Fibroblast of the aortic adventitia (primary cell): ENCODE data around the gene PID1. TPM values are rescaled to one million over a fixed set of nuclear protein-coding genes. Genes with fewer than 3 reads are reported as not detected.

ENCODE experiments used
- small RNA-seq: library from RNA; depleted of rRNA; stranded (forward); fragments of <200 nt; gene quantifications from one replicate; pipeline ENCODE3, GENCODE V24; 2012
- total RNA-seq: library from RNA; depleted of rRNA; stranded (reverse); fragments of >200 nt; gene quantifications from 2 replicates; pipeline ENCODE4 v1.2.3, GENCODE V29; 2012; ENCODE audit warnings: low replicate concordance

Gene PID1
- total RNA-seq, 1 donor, result 13.0 TPM

Small RNAs within 50 kb of the gene (small RNA-seq; reads per million reads assigned to genes)
- not detected for gene RN7SKP283
